WI38 (cell line): ENCODE results near the gene UQCR11.

Source experiments
- H3K4me3 ChIP-seq: 2 replicates; pipeline ENCODE4 v1.5.1; 2011; ENCODE audit warnings: low read depth, mild to moderate bottlenecking, control low read depth, low read length
- TF ChIP-seq, protein P1 (sequence below): IDR thresholded peaks from 2 replicates; pipeline ENCODE4 v1.5.1; 2012; ENCODE audit warnings: low read depth, mild to moderate bottlenecking, control low read depth, low read length

UQCR11 gene

DNA sequence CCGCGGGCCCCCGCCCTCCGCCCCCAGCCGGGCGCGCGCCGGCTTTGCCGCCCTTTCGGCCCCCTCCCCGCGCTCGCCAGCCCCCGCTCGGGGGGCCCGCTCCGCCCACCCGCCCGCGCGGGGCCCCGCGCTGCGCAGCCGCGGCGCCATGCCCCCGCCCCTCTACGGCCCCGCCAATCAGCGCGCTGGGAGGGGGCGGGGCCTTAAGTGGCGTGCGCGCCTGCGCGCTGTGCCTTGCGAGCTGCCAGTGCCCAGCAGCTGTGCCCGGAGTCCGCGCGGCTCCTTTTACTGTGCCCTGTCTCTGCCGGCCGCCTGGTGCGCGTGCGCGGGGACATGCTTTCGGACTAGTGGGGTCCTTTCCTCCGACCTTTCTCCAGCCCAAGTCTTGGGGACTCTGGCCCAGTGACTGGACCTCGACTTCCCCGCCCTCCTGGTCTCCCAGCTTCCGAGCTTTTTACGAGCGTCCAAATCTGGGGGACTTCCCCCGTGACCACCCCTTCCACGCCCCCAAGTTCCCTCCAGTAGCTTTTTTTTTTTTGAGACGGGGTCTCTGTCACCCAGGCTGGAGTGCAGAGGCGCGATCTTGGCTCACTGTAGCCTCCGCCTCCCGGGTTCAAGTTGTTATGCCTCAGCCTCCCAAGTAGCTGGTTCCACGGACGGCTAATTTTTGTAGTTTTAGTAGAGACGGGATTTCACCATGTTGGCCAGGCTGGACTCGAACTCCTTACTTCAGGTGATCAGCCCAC, 12.3 kb downstream of the UQCR11 start, which contains the start of gene MBD3:
Gene MBD3 (minus strand): TSS at position 111 of the 746 bp plus-strand sequence. CDS start 234 bp downstream, outside the sequence.
- peak within 1 kb of the TSS; percentile 73 for H3K4me3 ChIP-seq
- TF ChIP-seq, protein P1, sequence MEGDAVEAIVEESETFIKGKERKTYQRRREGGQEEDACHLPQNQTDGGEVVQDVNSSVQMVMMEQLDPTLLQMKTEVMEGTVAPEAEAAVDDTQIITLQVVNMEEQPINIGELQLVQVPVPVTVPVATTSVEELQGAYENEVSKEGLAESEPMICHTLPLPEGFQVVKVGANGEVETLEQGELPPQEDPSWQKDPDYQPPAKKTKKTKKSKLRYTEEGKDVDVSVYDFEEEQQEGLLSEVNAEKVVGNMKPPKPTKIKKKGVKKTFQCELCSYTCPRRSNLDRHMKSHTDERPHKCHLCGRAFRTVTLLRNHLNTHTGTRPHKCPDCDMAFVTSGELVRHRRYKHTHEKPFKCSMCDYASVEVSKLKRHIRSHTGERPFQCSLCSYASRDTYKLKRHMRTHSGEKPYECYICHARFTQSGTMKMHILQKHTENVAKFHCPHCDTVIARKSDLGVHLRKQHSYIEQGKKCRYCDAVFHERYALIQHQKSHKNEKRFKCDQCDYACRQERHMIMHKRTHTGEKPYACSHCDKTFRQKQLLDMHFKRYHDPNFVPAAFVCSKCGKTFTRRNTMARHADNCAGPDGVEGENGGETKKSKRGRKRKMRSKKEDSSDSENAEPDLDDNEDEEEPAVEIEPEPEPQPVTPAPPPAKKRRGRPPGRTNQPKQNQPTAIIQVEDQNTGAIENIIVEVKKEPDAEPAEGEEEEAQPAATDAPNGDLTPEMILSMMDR: no peak

DNA sequence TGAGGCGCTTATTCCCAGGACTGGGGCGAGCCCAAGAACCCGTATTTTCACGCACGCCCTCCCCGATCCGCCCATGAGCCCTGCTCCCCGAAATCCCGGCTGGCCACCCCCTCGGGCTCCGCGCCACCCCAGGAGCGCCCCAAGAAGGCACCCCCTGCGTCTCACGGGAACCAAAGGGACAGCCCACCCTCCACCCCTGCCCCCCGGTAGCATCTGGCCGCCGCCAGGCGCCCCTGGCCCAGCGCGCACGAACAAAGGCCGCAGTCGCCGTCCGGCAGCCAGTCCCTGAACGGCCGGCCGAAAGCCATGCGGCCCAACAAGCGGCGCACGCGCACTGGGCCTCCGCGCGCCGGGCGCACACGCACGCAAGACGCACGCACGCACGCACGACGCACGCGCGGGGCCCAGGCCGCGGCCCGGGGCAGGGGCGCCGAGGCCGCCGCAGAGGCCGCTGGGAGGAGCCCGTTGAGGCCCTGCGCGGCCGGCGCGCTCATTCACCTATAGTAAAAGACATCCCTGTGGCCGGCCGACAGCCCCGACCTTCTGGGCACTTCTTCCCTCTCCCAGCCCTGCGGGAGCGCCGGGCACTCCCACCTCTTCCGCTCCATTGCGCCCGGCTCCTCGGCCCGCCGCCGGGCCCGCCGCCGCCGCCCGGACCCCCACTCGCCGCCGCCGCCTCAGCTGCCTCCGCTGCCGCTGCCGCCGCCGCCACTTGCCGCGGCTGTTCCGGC, 13.1 kb downstream of the UQCR11 start:
- TF ChIP-seq, protein P1: no peak

DNA sequence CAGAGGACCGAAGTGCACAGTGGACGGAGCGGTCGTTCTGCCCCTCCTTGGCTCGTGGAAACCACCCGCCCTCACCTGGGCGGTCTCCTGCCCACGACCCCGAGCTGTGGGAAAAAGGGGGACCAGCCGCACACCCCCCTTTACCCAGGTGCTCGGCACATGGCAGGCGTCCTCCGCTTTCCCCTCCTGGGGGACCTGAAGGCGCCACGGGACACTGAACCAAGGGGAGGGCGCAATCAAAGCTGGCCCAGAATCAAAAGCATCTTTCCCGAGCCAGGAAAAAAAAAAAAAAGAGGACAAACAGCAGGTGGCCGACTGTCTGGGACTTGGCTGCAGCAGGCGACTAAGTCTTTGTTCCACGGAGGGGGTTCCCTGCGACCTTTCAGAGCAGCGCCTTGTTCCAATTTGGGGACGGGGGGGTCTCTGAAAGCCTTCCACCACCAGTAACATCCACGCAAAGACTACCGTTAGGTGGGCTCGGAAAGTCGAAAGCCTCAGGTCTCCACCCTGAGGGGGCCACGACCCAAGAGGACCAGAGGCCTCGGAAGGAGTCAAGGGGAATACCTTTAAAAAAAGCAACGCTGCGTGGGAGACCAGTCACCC, 13.7 kb downstream of the UQCR11 start:
- TF ChIP-seq, protein P1: no peak

More for the DNA sequence above, 13.1 kb downstream of the UQCR11 start:
- peak overlapping the region; percentile 73 for H3K4me3 ChIP-seq

DNA sequence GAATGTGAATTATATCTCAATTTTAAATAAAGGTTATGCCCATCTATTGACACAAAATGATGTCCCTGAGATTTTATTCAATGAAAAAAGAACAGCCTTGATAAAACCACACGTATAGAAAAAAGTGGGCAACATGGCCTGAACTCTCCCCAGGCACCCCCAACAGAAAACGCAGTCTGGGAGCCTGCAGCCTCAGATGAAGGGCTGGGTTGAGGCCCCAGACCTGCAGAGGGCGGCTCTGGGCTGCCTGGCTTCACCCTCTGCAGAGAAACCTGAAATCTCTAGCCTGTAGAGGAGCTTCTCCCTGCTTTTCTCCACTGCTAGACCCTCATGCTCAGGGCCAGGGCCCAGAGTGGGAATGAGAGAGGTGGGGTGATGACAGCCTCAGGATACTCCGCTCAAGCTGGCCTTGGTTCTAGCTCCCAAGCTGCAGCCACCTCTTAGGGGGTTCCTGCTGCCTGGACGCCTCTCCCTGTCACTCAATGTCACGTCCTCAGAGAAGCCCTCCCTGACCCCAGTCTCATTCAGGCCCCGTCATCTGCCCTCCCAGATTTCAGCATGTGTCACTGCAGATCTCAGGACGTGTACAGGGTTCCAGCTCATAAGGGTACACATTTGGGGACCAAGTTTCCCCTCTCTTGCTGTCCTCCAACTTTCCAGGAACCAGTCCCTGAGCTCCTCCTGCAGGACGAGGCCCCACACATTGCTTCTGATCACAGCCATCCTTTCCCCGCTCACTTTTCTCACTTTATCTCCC, 14.4 kb downstream of the UQCR11 start:
- peak overlapping the region; percentile 73 for H3K4me3 ChIP-seq
- TF ChIP-seq, protein P1: peak; percentile 20; the same call in 1 of the 2 replicates

More for the DNA sequence above, 13.7 kb downstream of the UQCR11 start:
- peak overlapping the region; percentile 73 for H3K4me3 ChIP-seq

DNA sequence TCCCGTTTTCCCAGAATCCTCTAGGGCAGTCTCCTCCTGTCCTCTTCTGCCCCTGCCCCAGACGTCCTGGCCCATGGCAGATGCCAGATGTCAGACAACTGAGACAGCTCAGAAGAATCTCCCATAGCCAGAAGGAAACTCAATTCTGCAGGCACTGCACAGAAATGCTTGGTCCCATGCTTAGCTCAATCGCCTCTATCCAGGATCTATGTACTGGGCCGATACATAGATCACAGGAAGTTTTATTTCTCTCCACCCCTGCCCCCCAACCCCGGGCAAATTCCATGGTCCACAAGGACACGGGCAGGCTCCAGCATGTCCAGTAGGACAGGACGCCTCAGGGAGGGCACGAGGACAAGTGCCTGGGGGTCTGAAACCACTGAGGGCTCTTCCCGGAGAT, 17.4 kb downstream of the UQCR11 start:
- H3K4me3 ChIP-seq: no peak overlapping the region
- TF ChIP-seq, protein P1: no peak

DNA sequence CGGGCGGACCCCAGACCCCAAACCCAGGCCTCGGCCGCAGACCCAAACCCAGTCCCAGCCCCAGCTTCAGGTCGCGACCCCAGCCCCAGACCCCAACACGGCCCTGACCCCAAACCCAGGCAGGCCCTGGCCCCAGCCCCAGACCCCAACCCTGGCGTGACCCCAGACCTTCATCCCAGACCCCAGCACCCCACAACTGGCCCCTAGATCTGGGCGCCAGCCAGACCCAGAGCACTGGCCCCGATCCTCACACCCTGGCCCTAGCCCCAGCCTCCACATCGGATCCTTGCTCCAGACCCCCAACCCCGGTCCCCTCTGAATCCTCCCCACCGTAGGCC, 20.1 kb downstream of the UQCR11 start:
- no peak overlapping the region for H3K4me3 ChIP-seq
- TF ChIP-seq, protein P1: no peak
